G401.6 (cell line): ENCODE results near the gene TYMP.

Source experiments
- FAIRE-seq: peaks from 2 replicates; lab custom pipeline; 2012; peaks lifted over from hg19 to GRCh38; lab: Jason Lieb, UNC

The TYMP gene

GRCh38 chr22:50504369-50505211 lies 25.2 kb downstream of the TYMP start:
- no peak for FAIRE-seq

GRCh38 chr22:50503475-50504145 lies 26.2 kb downstream of the TYMP start:
- no peak for FAIRE-seq

- FAIRE-seq: no peak
These were observed 27.0 kb downstream of the TYMP start for GRCh38 chr22:50502628-50503474.

- no peak for FAIRE-seq
These were observed 27.7 kb downstream of the TYMP start for GRCh38 chr22:50502096-50502495.

- FAIRE-seq: no peak
These were observed 29.4 kb downstream of the TYMP start for GRCh38 chr22:50500452-50500851.

GRCh38 chr22:50498322-50498890 lies 31.4 kb downstream of the TYMP start:
- FAIRE-seq: peak; percentile 96

GRCh38 chr22:50497093-50497492 lies 32.7 kb downstream of the TYMP start:
- no peak for FAIRE-seq

- no peak for FAIRE-seq
These were observed 39.1 kb downstream of the TYMP start for GRCh38 chr22:50490531-50491308.

GRCh38 chr22:50489363-50490243 lies 40.2 kb downstream of the TYMP start:
- no peak for FAIRE-seq

- FAIRE-seq: no peak
These were observed 40.9 kb downstream of the TYMP start for GRCh38 chr22:50488886-50489285.

GRCh38 chr22:50488006-50488677 lies 41.7 kb downstream of the TYMP start:
- no peak for FAIRE-seq

GRCh38 chr22:50487290-50488005 lies 42.4 kb downstream of the TYMP start:
- no peak for FAIRE-seq

- FAIRE-seq: no peak
These were observed 43.1 kb downstream of the TYMP start, which contains the start of gene MIOX for GRCh38 chr22:50486561-50487289. TSS of gene MIOX (plus strand) at chr22:50486859. CDS start at chr22:50486898, 39 bp downstream.

GRCh38 chr22:50485221-50486131 lies 44.3 kb downstream of the TYMP start:
- no peak for FAIRE-seq

GRCh38 chr22:50483977-50484853 lies 45.6 kb downstream of the TYMP start:
- no peak for FAIRE-seq

- no peak for FAIRE-seq
These were observed 46.3 kb downstream of the TYMP start for GRCh38 chr22:50483556-50483955.
